GM23248 (cell line): ENCODE results near the gene GARNL3.

ENCODE experiments used
- EZH2 ChIP-seq: fragments of 200-600 bp; sonication (generic); IDR thresholded peaks from 2 replicates; pipeline ENCODE4 v1.6.1; 2018; ENCODE audit warnings: antibody characterized with exemption, mild to moderate bottlenecking; ENCODE audit not compliant: insufficient read depth, poor library complexity, severe bottlenecking
- EZH2phosphoT487 ChIP-seq: fragments of 200-600 bp; sonication (generic); IDR thresholded peaks from 2 replicates; pipeline ENCODE4 v1.6.1; 2018; ENCODE audit warnings: antibody characterized with exemption, moderate library complexity, mild to moderate bottlenecking, low read depth; ENCODE audit not compliant: insufficient read depth

- TF ChIP-seq EZH2 (no peak), EZH2phosphoT487 (no peak)
These were observed 39.3 kb downstream of the GARNL3 start for GRCh38 chr9:127303830-127304229.
